Astrocyte of the spinal cord (primary cell): Measurements from ENCODE around the gene AARS2.

Source experiments
- DNase-seq: peaks from one replicate; pipeline ENCODE4 v3.0.0; 2011; ENCODE audit warnings: low read depth, low spot score
- H3K4me3 ChIP-seq: 2 replicates; pipeline ENCODE4 v1.5.1; 2011; ENCODE audit warnings: low read depth, mild to moderate bottlenecking, low read length, moderate library complexity
- CTCF ChIP-seq: IDR thresholded peaks from 2 replicates; pipeline ENCODE4 v1.5.1; 2012; ENCODE audit warnings: low read depth, mild to moderate bottlenecking, low read length, inconsistent platforms
- in situ Hi-C: cut with HindIII; loops from 2 replicates; pipeline ENCODE4 v1.10.0; 2017; ENCODE audit warnings: low sequenced_read_pairs

Gene AARS2

GRCh38 chr6:44272529-44272928, 40.6 kb downstream of the AARS2 start:
- in situ Hi-C loops = no loop called here
- H3K4me3 ChIP-seq = no peak overlapping the region
- DNase-seq = no peak
- TF ChIP-seq CTCF = no peak

- no peak overlapping the region for H3K4me3 ChIP-seq
- TF ChIP-seq CTCF = no peak
- in situ Hi-C loops = no loop called here
- DNase-seq = no peak
These were observed 41.2 kb downstream of the AARS2 start for GRCh38 chr6:44271914-44272313.

DNA sequence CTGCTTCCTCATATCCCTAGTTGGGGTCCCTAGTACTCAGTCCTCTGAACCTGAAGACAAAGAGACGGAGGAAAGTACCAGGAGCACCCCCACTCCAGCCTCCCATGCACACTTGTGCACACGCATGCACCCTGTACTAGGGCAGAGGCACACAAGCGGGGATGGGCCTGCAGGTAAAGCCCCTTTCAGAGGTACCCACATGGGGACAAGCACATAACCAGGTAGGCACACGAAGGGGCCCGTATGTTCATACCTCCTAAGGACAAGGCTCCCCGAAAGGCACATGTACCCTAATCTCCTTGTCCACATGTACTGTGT, 41.8 kb downstream of the AARS2 start:
- no peak for DNase-seq
- in situ Hi-C loops = no loop called here
- H3K4me3 ChIP-seq = no peak overlapping the region
- no peak for TF ChIP-seq CTCF

- DNase-seq = no peak
- in situ Hi-C loops = no loop called here
- no peak for TF ChIP-seq CTCF
- H3K4me3 ChIP-seq = no peak overlapping the region
These were observed 42.4 kb downstream of the AARS2 start for GRCh38 chr6:44270526-44271405.

DNA sequence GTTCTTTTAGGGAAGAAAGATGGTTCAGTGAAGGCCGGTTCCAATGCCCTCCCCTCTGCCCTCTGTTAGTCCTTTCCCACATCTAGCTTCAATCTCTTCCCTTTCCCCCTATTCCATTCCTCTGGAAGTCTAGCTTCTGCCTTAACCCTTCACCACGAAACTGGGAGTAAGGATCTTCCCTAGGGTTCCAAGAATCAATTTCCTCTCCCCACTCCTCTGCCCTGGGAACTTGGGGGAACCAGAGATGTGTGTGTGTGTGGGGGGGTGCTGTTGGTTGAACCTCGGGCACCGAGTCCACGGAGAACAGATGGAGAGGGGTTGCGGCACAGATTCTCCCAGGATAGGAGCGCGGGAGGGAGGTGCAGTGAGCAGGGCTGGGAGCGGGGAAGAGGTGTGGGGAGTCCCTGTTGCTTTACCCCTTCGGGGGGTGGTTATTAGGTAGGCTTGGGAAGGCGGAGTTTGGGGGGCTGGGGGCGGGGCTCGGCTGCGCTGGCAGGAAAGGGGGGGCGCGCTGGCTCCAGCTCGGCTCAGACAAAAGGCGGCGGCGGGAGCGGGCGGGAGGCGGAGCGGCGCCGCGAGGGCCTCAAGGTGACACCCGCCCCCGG, 43.1 kb downstream of the AARS2 start, which contains the start of gene TMEM151B:
TMEM151B (plus strand) TSS at position 530 of the 605 bp plus-strand sequence. CDS start 293 bp downstream, outside the sequence.
- DNase-seq = no peak
- in situ Hi-C loops = no loop called here
- no peak for TF ChIP-seq CTCF
- H3K4me3 ChIP-seq = no peak within 1 kb of the TSS

- no peak overlapping the region for H3K4me3 ChIP-seq
- in situ Hi-C loops = no loop called here
- TF ChIP-seq CTCF = no peak
- no peak for DNase-seq
These were observed 43.8 kb downstream of the AARS2 start for GRCh38 chr6:44269178-44269920.
